GM20000 (cell line): Measurements from ENCODE around the gene EIF4B.

Experiments used
- DNase-seq: peaks from one replicate; pipeline ENCODE4 v3.0.0; 2012; ENCODE audit warnings: low spot score
- CTCF ChIP-seq: IDR thresholded peaks from 2 replicates; pipeline ENCODE4 v1.5.1; 2012; ENCODE audit warnings: mild to moderate bottlenecking, control low read depth; ENCODE audit errors: extremely low read depth, missing control alignments

EIF4B gene

GRCh38 chr12:53079226-53080117 is 73.2 kb downstream of the EIF4B start, which contains the start of gene SPRYD3:
TSS of gene SPRYD3 (minus strand) at chr12:53079390. CDS start at chr12:53079333, 57 bp downstream.
- no peak for TF ChIP-seq CTCF
- DNase-seq, result peak; percentile 100

DNA sequence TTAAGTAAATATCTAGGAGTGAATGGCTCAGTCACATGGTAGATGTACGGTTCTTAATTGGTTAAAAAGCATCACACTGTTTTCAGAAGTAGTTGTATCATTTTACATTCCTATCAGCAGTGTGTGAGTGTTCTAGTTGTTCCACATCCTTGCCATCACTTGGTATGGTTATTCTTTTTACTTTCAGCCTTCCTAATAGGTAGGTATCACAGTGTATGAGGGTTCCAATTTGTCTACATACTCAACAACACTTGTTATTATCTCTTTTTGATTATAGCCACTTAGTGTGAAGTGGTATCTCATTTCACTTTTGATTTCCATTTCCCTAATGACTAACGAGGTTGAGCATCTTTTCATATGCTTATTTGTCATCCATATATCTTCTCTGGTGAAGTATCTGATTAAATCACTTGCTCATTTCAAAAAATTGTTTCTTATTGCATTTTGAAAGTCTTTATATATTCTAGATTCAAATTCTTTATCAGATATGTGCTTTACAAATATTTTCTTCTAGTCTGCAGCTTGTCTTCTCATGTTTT is 76.5 kb downstream of the EIF4B start:
- no peak for TF ChIP-seq CTCF
- DNase-seq, result no peak

DNA sequence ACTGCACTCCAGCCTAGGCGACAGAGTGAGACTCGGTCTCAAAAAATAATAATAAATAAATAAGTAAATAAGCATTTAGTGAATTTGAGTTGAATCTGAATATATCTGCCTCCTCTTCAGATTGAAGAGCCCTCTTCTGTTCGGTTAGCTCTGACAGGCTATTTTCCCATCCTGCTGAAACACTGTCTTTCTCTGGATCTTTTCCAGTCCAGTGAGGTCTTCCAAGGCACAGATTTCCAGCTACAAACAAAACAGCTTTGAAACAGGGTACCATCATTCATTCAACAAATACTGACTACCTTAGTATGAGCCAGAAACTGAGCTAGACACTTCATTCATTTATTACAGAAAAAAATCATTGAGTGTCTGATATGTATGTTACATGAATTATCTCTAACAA is 80.1 kb downstream of the EIF4B start:
- no peak for TF ChIP-seq CTCF
- DNase-seq, result no peak

GRCh38 chr12:53090105-53090504 is 83.8 kb downstream of the EIF4B start:
- no peak for TF ChIP-seq CTCF
- DNase-seq, result no peak

DNA sequence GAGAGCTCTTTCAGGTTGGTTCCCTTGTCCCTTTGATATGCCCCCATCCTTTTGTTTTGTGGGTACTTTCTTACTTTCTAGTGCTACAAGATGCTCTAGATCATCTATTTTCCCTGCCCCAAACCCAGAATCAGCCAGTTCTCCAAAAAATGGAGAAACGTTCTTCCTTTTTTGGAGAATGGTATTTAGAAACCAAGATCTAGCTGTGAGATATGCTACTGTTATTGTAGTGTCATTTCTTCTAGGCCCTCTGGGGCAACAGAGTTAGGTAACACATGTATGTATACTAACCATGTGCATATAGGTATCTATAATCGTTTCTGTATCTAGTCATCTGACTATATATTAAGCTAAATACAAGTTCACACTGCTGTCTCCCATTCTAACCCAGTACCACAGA is 84.3 kb downstream of the EIF4B start:
- DNase-seq, result no peak
- TF ChIP-seq CTCF, result no peak

DNA sequence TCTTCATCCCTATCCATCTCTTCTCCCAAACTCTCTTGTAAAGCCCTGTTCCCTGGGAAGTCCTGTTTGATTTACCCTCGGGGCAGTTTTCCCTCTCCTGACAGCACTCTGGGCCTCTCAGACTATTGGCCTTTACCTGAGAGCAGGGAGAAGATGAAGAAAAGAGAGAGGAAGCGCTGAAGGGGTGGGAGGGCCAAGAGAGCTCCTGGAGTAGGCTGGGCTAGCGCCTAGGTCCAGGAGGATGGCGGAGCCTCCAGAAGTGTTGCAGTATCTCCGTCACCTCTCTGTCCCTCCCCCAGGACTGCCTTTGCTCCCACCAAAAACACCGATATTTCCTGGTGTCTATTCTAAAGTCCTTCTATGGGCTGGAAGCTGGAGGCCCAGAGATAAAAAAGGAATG is 85.5 kb downstream of the EIF4B start:
- no peak for TF ChIP-seq CTCF
- DNase-seq, result no peak
